NCI-H1436 (cell line): ENCODE results near the gene RASAL3.

Source experiments
- DNase-seq: peaks from one replicate; lab custom pipeline; 2025; lab: John Stamatoyannopoulos, UW

RASAL3 gene

DNA sequence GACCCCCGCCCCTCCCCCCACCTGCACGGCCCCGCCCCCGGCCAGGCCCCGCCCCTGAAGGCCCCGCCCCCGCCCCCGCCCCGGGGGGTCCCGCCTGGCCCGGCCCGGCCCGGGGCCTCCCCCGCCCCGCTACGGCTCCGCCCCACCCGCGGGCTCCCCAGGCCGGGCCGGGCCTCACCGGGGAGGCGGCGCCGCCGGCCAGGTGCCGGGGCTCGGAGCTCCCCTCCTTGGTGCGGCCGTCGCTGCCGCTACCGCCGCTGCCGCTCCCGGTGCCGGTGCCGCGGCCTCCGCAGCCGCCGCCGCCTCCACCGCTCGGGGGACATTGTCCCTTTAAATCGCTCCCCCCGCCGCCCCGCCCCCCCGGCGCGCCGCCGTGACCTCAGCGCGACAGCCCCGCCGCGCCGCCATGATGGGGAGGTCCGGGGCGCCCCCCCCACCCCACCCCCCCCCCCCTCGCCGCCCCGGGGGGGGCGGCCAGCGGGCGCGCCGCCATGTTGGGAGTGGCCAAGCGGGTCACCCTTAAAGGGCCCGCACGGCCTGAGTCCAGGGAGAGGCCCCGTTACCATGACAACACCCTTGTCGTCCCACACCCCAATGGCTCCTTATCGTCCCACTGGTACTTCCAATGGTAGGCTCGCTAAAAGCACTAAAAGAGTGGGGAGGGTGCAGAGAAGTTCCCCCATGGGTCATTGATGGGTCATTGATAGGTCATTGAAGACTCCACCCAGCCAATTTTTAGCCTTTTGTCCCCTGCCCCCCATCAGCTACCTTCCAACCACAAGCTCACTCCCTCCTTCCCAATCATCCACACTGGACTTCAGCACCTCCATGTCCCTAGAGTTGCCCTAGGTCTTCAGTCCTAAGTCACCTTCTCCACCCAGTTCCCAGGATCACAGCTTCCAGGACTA lies 14.5 kb downstream of the RASAL3 start, which contains the start of gene WIZ:
WIZ (minus strand) TSS at position 337 of the 908 bp plus-strand sequence. CDS start 1,649 bp downstream, outside the sequence.
- peak; percentile 69 for DNase-seq

DNA sequence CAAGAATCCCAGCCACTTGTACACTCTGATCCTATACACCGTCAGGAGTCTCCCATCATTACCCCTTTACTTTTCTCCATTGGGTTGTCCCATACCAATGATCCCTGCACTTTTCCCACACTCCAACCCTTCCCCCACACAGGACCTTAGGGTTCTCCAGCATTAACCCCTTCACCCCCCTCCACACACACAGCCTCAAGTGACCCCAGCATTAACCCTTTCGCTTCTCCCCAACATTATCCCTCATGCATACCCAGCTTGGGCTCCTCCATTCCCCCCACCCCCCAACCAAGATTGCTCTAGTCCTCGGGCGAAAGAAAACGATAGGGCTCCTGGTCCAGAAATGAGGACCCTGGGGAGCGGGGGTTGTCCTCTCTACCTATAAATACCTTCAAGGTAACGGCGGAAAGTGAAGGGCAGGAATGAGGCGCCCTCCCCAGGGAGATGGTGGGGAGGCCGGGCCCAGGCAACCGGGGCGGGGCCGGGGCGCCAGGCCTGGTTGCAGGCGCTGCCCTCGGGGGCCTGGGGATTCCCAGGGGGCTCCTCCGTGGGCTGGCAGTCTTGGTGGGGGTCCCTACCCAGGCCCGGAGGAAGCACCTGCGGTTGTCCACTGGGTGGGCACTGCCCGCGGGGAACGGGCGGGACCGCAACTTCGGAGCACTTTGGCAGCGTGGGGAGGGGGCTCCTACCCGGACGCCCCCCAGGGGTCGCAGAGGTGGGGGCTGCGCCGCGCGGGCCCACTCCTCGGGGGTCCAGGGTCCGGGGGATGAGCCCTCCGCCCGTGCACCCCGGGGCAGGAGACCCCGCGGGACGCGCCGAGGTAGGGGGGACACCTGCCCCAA lies 15.3 kb downstream of the RASAL3 start:
- DNase-seq = no peak

DNA sequence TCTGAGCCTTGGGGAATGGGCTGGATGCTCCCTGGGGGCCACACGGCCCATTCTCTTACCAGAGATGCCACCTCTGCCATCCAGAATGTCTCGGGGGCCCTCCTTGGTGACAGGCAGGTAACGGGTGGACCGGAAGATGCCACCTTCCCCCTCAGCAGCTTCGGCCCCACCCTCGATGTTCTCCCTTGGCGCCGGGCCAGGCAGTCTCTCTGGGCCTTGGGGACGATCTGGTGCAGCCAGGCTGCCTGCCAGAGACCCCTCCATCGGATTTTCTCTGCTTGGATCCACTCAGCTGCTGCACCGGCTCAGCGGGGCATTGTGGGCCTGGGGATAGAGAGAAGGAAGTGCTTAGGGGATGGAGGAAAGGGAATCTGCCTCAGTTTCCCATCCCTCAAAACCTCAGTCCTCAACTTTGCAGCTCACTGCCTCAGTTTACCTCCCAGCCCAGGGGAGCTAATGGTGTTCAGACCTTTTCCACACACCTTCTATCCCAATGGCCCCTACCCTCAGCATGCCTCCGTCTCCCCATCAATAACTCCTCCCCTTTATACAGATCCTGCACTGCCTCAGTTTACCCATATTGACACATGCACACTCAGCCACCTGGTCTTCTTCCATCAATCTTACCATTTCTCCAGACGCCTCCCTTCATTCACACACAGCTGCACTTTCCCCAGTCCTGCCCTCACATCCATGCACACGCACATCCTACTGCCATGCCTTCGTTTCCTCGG lies 16.1 kb downstream of the RASAL3 start:
- no peak for DNase-seq

DNA sequence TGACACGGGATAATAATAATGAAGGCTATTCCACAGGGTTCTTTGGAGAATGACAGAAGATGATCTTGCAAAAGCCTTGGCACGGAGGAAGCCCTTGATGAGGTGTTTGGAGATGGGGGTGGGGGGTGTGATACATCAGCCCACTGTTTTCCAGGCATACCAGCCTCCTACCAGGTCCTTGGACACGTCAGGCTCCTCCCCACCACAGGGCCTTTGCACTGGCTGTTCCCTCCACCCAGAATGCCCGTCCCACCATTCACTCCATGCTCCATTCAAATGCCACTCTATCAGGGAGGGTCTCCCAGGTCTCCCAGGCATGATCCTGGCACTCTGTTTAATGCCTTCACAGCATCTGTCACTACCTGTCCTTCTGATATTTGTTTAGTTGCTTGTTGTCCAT lies 17.3 kb downstream of the RASAL3 start:
- DNase-seq = no peak

DNA sequence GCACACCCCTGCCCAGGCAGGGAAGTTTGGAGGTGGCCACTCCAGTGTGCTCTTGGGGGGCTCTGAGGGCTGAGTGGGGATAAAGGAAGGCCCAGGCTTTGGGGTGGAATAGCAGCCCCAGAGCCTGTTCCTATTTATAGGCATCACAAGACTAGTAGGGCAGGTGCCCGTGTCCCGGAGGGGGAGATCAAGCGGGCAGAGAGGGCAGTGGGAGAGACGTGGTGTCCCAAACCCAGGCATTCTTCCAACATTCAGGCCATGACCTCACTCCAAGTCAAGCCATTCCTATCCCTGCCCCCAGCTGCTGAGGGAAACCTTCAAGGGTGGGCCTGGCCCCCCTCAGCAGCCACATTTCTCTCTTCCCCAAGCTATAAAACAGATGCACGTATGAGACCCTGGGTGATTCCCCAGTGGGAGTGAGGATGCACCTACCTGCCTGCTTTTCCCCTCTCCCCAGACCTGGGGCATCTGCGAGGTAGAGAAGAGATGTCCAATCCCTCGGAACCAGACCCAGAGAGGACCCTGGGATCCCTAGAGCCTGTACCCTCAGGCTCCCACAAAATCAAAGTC lies 18.5 kb downstream of the RASAL3 start:
- DNase-seq = no peak

DNA sequence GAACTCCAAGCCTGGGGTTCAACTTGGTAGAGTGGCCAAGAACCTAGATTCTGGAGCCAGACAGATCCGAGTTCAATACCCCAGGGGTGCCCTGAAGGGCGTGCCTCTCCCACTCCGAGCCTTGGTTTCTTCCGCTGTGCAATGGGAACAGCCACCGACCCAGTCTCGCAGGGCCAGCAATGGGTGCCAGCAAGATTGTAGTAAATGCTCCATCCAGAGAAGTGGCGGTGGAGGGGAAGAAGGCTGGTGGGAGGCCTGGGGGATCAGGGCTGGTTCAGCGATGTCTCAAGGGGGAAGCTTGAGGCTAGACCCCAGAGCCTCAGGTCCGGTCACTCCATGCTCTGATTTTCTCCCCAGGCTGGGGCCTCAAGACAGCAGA lies 19.1 kb downstream of the RASAL3 start:
- no peak for DNase-seq

DNA sequence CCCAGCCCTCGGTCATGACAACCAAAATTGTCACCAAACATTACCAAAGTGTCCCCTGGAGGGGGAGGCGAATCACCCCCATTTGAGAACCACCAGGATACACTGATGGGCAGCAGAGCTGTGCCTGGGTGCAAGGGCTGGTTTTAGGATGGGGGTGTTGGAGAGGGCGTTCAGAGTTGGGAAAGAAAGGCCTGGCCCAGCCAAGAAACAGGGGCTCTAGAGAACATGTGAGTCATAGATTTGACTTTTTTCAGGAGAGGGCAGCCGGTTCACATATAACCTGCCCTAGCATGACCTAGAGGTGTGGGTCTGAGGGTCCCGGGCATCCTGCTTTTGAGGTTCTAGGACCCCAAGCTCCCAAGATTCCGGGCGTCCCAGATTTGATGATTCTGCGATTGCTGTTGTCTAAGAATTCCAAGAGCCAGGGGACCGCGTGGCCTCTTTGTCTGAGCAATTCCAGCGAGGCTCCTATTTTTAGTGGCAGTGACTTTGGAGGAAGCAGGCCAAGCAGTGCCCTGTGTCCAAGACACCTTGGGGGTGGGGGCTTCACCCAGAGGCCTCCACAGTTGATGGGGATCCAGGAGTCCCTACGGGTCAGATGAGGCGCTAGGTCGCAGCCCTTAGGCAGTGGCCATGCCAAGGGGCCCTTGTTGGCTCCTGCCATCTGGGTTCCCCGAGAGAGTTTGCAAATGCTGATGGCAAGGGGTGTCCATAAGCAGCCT lies 19.7 kb downstream of the RASAL3 start:
- DNase-seq = no peak

DNA sequence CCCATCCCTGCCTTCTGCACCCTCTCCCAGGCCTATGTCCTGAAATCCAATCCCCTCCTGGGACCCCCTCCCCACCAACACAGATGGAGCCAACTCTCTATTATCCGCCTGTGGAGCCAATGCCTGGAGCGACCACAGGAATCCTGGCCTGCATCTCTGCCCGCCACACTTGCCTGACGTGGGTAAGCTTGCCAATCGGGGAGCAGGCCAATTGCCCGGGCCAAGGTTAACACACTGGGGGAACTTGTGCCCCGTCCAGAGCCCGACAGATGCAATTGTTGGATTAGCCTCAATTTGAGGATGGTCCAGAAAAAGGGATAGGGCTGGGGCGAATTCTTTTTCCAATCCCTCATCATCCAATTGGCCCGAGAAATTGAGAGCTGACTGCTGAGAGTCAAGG lies 20.5 kb downstream of the RASAL3 start:
- DNase-seq = no peak

DNA sequence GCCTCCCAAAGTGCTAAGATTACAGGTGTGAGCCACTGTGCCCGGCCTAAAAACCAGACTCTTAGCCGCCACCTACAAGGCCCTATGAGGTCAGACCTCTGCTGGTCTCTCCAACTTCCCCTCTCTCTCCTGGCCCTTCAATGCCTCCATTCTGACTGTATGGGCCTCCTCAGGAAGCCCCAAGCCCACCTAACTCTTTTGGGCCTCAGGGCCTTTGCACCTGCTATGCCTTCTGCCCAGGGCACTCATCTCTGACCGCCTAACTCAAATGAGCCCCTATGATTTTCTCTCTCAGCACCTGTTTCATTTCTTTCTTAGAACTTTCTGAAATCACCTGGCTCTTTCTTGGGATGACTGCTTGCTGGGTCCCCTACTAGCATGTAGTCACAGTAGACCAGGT lies 21.0 kb downstream of the RASAL3 start:
- DNase-seq = no peak

DNA sequence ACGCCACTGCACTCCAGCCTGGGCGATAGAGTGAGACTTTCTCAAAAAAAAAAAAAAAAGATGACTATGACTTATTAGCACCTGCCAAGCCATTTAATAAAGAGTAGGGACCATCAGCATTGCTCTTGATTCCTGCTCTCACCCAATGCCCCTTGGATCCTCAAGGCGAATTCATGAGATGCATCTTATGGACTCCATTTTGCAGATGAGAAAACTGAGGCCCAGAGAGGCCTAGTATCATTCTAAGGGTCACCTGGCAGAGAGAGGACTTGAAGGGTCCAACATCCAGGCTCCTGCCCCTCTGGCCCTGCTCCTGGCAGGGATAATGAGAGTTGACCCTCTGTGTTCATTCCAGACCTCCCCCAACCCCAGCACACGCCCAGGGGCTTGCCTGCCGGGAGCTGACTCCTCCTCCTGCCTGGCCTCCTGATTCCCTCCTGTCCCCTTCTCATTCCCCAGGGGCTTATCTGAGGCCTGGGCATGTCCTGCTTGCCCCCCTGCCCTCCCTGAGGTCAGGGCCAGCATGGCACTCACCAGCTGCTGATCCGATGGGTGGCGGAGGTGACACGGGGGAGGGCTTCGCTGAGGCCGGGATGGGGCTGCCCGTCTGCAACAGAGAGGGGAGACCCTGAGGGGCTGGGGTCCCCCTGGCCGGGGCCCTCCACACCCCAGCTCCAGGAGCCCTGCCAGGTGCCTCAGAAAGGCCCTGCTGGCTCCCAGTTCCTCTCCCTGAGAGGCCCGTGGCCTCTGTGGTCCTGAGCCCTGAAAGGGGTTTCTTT lies 22.0 kb downstream of the RASAL3 start:
- no peak for DNase-seq

DNA sequence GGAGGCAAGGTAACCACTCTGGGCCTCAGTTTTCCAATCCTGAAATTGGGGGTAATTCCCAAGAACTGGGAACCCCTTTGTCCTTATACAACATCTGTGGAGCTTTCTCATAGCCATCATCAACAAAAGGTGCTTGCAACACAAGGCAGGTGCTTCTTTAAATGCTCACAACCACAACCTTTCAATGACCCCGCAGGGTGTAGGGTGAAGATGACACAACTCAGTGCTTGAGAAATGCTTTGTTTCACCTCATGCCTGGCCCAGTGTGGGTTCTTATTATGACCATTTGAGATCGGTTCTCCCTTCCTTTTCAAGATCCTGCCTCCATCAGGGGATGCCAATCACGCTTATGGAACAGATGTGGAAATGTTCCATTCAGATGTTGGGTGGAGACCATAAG lies 23.0 kb downstream of the RASAL3 start:
- no peak for DNase-seq

DNA sequence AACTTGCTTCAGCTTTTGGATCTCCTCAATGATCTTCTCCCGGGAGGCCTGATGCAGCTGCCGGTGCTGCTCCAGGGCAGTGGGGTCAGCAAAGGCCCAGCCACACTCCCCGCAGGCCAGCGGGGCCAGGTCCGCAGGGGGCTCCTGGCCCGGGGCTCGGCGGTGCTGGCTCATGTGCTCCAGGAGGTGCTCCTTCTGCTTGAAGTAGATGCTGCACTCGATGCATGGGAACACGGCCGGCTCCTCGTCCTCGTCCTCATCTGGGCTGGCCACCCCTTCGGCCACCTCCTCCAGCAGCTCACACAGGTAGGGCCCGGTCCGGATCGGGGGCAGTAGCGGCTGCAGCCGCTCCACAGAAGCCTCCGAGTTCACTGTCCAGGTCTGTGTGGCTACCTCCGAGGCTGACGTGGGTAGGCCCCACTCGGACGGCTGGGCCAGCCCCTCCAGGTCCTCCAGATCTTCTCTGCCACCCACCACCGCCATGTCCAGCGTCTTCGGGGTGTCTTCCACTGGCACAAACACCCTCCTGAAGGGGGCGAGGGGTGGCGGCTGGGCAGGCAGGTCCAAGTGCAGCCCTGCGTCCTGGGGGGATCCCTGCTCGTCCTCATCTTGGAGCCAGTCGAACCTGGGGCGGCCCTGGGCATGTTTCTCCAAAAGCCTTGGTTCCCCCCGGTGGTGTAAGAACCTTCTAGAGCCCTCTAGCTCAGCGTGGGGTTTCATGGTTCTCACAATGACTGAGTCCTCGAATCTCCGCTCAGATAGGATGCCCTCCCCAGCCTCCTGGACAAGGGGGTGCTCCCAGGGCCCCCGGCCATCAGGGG lies 24.3 kb downstream of the RASAL3 start:
- DNase-seq = no peak

DNA sequence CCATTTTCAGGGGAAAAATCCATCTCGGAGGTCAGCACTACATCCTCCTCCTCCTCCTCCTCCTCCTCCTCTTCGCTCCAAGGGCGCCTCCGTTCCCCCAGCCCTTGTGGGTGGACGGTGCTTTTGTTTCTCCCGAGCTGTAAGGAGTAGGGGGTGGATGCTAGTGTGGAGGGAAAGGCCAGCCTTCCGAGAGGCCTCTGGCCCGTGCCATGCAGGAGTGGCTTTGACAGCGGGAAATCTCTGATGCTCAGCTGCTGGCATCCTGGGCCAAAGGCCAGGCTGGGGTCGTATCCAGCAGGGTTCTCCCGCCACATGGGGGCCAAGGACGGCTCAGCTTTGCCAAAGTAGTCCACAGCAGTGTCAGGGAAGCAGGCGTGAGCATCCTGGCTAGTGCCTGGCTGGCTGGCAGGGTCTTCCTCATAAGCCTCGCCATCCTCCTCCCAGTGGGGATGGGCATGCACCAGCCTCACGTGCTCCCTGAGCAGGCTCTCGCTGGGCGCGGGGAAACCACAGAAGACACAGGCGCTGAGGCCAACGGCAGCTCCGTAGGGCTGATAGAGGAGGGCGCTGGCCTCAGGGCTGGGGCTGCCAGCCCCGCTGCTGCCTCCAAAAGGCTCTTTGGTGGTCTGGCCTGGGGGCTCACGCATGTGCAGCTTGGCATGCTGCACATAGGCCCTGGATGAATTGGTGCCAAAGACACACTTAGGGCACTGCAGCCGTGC lies 25.1 kb downstream of the RASAL3 start:
- DNase-seq = no peak

DNA sequence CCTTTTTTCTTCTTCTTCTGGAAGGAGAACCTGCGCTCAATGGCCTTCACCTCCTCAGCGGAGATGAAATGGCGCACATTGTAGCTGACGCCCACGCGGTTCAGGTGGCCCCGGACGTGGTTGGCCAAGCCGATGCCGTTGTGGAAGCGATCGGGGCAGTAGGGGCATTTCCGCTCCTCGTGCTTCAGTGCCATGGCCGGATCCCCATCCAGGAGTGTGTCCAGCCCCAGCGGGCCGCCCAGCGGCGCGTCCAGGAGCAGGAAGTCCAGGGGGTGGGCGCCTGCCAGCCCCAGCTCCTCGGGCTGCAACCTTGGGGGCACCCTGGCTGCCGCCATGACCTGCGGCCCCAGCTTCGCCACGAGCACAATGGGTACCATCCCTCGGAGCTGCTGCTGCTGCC lies 25.8 kb downstream of the RASAL3 start:
- DNase-seq = no peak

DNA sequence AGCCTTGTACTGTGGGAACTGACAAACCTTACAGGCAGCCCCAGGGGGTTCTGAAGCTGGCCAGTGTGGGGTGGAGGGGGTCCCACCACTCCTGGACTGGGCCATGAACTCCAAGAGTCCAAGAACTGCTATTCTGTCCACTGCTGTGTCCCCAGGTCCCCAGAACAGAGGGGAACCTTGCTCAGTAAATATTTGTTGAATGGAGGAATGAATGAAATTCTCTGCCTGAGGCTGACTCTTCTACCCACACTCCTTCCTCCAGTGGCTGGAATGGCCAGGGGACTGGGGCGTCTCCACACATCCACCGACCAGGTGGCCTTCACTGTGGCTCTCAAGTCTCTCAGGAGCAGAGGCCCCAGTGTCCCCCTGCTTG lies 26.2 kb downstream of the RASAL3 start:
- DNase-seq = no peak

DNA sequence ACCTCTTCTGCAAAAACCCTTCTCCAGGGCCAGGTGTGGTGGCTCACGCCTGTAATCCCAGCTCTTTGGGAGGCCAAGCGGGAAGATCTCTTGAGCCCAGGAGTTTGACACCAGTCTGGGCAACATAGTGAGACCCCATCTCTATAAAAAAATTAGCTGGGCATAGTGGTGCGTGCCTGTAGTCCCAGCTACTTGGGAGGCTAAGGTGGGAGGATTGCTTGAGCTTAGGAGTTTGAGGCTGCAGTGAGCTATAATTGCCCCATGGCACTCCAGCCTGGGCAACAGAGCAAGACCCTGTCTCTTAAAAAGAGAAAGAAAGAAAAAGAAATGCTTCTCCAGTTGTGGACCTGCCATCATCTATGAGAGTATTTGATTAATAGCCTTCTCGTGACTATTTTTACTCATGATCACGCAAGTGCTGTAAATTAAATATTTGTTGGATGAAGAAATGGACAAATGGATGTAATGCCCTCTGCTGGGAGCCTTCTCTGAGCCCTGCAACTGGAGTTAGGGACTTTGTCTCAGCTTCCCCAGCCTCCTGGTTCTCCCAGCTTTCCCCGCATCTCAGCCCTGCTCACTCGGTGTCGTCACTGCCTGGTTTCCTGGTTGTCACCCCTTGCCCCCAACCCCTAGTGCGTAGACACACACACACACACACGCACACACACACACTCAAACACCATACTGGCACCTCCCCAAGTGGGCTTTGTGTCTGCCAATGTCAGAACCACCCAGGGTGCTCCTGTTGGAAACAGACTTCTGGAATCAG lies 26.8 kb downstream of the RASAL3 start:
- DNase-seq = no peak

DNA sequence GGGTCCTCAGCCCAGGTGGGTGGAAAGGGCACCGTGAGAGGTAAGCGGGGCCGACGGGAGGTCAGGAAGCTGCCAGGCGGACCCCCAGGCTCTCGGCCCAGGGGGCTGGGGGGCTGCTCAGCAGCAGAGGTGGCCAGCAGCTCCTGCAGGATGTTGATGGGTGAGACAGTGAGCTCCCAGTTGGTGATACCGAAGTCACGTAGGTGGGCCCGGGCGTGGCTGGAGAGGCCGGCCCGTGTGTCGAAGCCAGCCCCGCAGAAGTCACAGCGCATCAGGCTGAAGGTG lies 27.6 kb downstream of the RASAL3 start:
- DNase-seq = no peak

DNA sequence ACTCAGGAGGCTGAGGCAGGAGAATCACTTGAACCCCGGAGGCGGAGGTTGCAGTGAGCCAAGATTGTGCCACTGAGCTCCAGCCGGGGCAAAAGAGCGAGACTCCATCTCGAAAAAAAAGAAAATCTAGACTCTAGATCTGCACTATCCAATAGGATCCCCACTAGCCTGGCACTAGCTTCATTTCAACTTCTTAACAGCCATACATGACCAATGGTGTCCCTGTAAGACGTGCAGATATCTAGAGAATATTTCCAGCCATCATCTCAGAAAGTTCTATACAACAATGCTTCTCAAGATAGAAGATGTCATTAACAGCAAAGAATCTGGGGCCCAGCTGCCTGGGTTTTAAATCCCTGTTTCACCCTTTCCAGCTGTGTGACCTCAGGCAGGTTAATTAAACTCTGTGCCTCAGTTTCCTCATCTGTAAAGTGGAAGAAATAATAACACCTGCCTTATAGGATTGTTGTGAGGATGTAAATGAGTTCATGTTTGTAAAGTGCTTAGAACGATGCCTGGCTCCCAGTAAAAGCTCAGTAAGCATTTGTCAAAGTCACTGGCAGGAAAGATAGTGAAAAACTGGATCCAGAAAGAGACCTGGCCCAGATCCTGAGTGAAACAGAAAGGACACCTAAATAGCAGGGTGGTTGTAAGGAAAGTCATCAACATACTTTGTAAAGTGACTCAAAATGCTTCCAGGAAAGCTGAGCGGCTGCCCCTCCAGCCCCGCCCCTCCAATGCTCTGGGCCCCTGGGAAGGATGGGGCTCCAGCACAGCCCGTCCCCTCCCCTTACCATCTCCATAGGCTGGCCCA lies 28.1 kb downstream of the RASAL3 start:
- DNase-seq = no peak
